Calu3 (cell line): Measurements from ENCODE around the gene GPSM1. TPM values are rescaled to one million over a fixed set of nuclear protein-coding genes. Genes with fewer than 3 reads are reported as not detected.

Experiments used
- BruUV-seq: library from RNA; stranded (reverse); fragments of 400-500 nt; replicated peaks from 2 replicates; lab custom pipeline; 2021; lab: Mats Ljungman, UMichigan
- CTCF ChIA-PET: fragments of 300-600 bp; sonication (Branson Sonifier 250); formaldehyde crosslinking; loops from one replicate; lab custom pipeline; 2022; ENCODE audit warnings: antibody characterized with exemption; lab: Charles Lee
- DNase-seq: peaks from one replicate; pipeline ENCODE4 v3.0.0; 2022
- H3K27ac Mint-ChIP-seq: one replicate; pipeline ENCODE4 v1.8.0; 2022; ENCODE audit warnings: mixed read lengths; ENCODE audit not compliant: unreplicated experiment
- H3K27me3 Mint-ChIP-seq: one replicate; pipeline ENCODE4 v1.8.0; 2022; ENCODE audit warnings: mixed read lengths; ENCODE audit not compliant: unreplicated experiment
- H3K36me3 Mint-ChIP-seq: one replicate; pipeline ENCODE4 v1.8.0; 2022; ENCODE audit warnings: mild to moderate bottlenecking, moderate library complexity, mixed read lengths; ENCODE audit not compliant: insufficient read depth, unreplicated experiment
- H3K4me1 Mint-ChIP-seq: one replicate; pipeline ENCODE4 v1.8.0; 2022; ENCODE audit warnings: mild to moderate bottlenecking, low read depth, mixed read lengths; ENCODE audit not compliant: unreplicated experiment
- H3K4me3 Mint-ChIP-seq: one replicate; pipeline ENCODE4 v1.8.0; 2022; ENCODE audit warnings: mild to moderate bottlenecking, low read depth, moderate library complexity, mixed read lengths; ENCODE audit not compliant: unreplicated experiment
- H3K9me3 Mint-ChIP-seq: one replicate; pipeline ENCODE4 v1.8.0; 2022; ENCODE audit warnings: low read depth, mixed read lengths; ENCODE audit not compliant: unreplicated experiment
- CTCF ChIP-seq: fragments of 200-600 bp; IDR thresholded peaks from one replicate; pipeline ENCODE4 v1.8.0; 2022; ENCODE audit warnings: antibody characterized with exemption; ENCODE audit not compliant: unreplicated experiment
- intact Hi-C: fragments of 100-400 bp; cut with micrococcal nuclease; formaldehyde crosslinking; loops from one replicate; pipeline ENCODE4 v1.10.0; 2022; ENCODE audit not compliant: unreplicated experiment
- total RNA-seq: library from RNA; stranded (reverse); gene quantifications from 2 replicates; pipeline ENCODE4 v1.2.3, GENCODE V29; 2022

The GPSM1 gene
- total RNA-seq, 1 experiment from 2014 or later, result 3.9 TPM

- DNase-seq, result no peak
- Mint-ChIP-seq H3K9me3 (no peaks in the 10 kb centered on the region), H3K36me3 (no peaks in the 10 kb centered on the region), H3K4me3 (no peak overlapping the region), H3K27me3 (no peaks in the 10 kb centered on the region), H3K27ac (no peak overlapping the region), H3K4me1 (no peaks in the 10 kb centered on the region)
- intact Hi-C loops, result no loop called here
- CTCF ChIA-PET, result no interaction called here
- no peak for TF ChIP-seq CTCF
- BruUV-seq, result no TSS peak
Measured at GRCh38 chr9:136374183-136374575, 46.8 kb downstream of the GPSM1 start.

- no peaks in the 10 kb centered on the region for H3K9me3 Mint-ChIP-seq
- H3K27ac Mint-ChIP-seq, result no peak overlapping the region
- BruUV-seq, result no TSS peak
- H3K27me3 Mint-ChIP-seq, result no peaks in the 10 kb centered on the region
- no peak for TF ChIP-seq CTCF
- CTCF ChIA-PET, result no interaction called here
- no peak for DNase-seq
- intact Hi-C loops, result no loop called here
- H3K36me3 Mint-ChIP-seq, result no peaks in the 10 kb centered on the region
- no peaks in the 10 kb centered on the region for H3K4me1 Mint-ChIP-seq
- no peak overlapping the region for H3K4me3 Mint-ChIP-seq
Measured at GRCh38 chr9:136375096-136375495, 47.8 kb downstream of the GPSM1 start.

GRCh38 chr9:136376457-136376856 lies 49.1 kb downstream of the GPSM1 start:
- Mint-ChIP-seq H3K27me3 (no peaks in the 10 kb centered on the region), H3K27ac (no peak overlapping the region), H3K4me3 (no peak overlapping the region), H3K36me3 (no peaks in the 10 kb centered on the region), H3K4me1 (no peaks in the 10 kb centered on the region), H3K9me3 (no peaks in the 10 kb centered on the region)
- no peak for DNase-seq
- CTCF ChIA-PET, result no interaction called here
- TF ChIP-seq CTCF, result no peak
- intact Hi-C loops, result no loop called here
- BruUV-seq, result no TSS peak

GRCh38 chr9:136377341-136378169 lies 50.2 kb downstream of the GPSM1 start:
- TF ChIP-seq CTCF, result no peak
- intact Hi-C loops, result no loop called here
- Mint-ChIP-seq H3K4me1 (no peaks in the 10 kb centered on the region), H3K27me3 (no peaks in the 10 kb centered on the region), H3K27ac (no peak overlapping the region), H3K4me3 (no peak overlapping the region), H3K36me3 (no peaks in the 10 kb centered on the region), H3K9me3 (no peaks in the 10 kb centered on the region)
- CTCF ChIA-PET, result interaction anchor here (0.7 kb wide), 1 partner anchor 523 kb away, joined by 6 read pairs; no protein-coding TSS in a partner anchor
- no TSS peak for BruUV-seq
- DNase-seq, result no peak
